ENCODE measurements around the gene CRNN. TPM values are rescaled to one million over a fixed set of nuclear protein-coding genes. Genes with fewer than 3 reads are reported as not detected.

Gene CRNN
- total RNA-seq, 1 donor: not detected

DNA sequence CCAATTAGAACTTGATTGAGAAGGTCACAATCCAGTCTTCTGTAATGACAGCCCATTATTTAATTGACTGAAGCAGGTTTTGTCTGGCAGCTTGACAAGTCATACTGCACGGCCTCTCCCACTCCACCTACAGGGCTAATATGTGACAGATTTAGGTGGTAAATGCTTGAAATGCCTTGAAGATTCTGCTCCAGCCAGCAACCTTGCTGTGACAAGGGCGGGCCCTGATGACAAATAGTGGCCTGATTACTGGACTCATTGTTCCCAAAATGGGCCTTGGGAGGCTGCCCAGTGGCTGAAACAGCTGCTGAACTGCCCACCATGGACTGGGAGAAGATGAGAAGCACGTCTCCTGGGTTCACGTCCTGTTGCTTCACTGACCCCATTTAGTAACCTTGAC lies 30.0 kb upstream of the CRNN start:
- DNase-seq (ENCODE audit: low read depth): no peak
- TF ChIP-seq CTCF (IDR thresholded peaks at IDR 0.05; ENCODE audit: insufficient read depth, low read depth, low read length): no peak
- no peak overlapping the region for H3K4me3 ChIP-seq (ENCODE audit: low read depth, low read length)

DNA sequence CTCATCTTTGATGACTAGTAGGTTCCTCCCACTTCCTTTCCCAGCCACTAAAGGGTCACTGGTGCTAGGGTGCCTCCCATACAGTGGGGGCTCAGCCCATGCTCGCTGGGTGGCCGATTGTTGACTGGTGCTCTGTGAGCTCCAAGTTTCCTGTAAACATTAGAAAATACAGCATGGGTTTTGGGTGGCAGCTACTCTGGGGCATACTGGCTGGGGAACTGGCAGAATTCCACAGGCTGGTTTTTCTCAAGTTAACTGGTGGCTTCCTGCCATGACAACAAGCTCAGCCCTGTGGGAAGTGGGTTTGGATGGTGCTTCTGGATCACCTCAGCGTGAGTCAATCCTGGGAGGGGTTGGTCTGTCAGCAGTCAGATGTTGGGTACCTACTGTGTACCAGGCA lies 28.7 kb upstream of the CRNN start:
- no peak overlapping the region for H3K4me3 ChIP-seq (ENCODE audit: low read depth, low read length)
- DNase-seq (ENCODE audit: low read depth): no peak
- TF ChIP-seq CTCF (IDR thresholded peaks at IDR 0.05; ENCODE audit: insufficient read depth, low read depth, low read length): no peak

- no peak for DNase-seq (ENCODE audit: low read depth)
- H3K4me3 ChIP-seq (ENCODE audit: low read depth, low read length): no peak overlapping the region
- no peak for TF ChIP-seq CTCF (IDR thresholded peaks at IDR 0.05; ENCODE audit: insufficient read depth, low read depth, low read length)
Observed at GRCh38 chr1:152442301-152442700, 28.2 kb upstream of the CRNN start.

DNA sequence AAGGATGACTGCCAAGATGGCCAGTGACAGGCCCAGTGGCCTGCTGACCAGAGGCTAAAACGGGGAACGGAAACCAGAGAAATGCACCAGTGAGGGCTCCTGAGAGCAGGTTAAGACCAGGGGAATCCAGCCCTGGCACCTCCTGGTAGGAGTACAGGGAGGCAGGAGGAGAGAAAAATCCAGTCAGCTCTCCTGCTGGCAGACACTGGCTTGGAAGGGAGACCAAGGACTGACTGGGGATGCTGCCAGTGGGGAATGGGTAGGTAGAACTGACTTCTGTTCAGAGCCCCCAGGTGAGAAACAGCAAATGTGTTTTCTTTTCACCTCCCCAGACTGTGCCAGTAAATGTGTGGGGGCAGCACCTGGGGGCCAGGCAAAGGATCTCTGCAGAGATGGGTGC lies 27.7 kb upstream of the CRNN start:
- no peak overlapping the region for H3K4me3 ChIP-seq (ENCODE audit: low read depth, low read length)
- TF ChIP-seq CTCF (IDR thresholded peaks at IDR 0.05; ENCODE audit: insufficient read depth, low read depth, low read length): no peak
- no peak for DNase-seq (ENCODE audit: low read depth)

- no peak overlapping the region for H3K4me3 ChIP-seq (ENCODE audit: low read depth, low read length)
- peak; percentile 83 for TF ChIP-seq CTCF (IDR thresholded peaks at IDR 0.05; ENCODE audit: insufficient read depth, low read depth, low read length)
- DNase-seq (ENCODE audit: low read depth): peak; percentile 53
Observed at GRCh38 chr1:152440635-152441471, 26.8 kb upstream of the CRNN start.

- no peak overlapping the region for H3K4me3 ChIP-seq (ENCODE audit: low read depth, low read length)
- no peak for TF ChIP-seq CTCF (IDR thresholded peaks at IDR 0.05; ENCODE audit: insufficient read depth, low read depth, low read length)
- no peak for DNase-seq (ENCODE audit: low read depth)
Observed at GRCh38 chr1:152436593-152437496, 22.8 kb upstream of the CRNN start.
